GM18951 (cell line): Measurements from ENCODE around the gene LASP1NB.
"Not testable (repeated sequence)": the region's sequence is repeated elsewhere in the genome, so short reads cannot be mapped to it uniquely, and the experiment has no call there.

ENCODE experiments used
- POLR2A ChIP-seq: IDR thresholded peaks from 4 replicates; pipeline ENCODE4 v1.6.1; 2011; ENCODE audit warnings: mild to moderate bottlenecking; ENCODE audit not compliant: insufficient read length, insufficient read depth; ENCODE audit errors: extremely low read depth
- in situ Hi-C: fragments of 300-500 bp; cut with MboI; formaldehyde crosslinking; loops from one replicate; pipeline ENCODE4 v1.12.0; 2022; ENCODE audit warnings: low sequenced_read_pairs, mixed read lengths, inconsistent platforms; ENCODE audit not compliant: unreplicated experiment

Gene LASP1NB

GRCh38 chr17:38939987-38940386 lies 14.6 kb downstream of the LASP1NB start:
- in situ Hi-C loops = no loop called here
- no peak for TF ChIP-seq POLR2A

GRCh38 chr17:38940404-38940803 lies 15.0 kb downstream of the LASP1NB start:
- no peak for TF ChIP-seq POLR2A

GRCh38 chr17:38942696-38943334 lies 17.4 kb downstream of the LASP1NB start:
- in situ Hi-C loops = no loop called here
- TF ChIP-seq POLR2A = no peak

More at GRCh38 chr17:38940404-38940803, 15.0 kb downstream of the LASP1NB start:
- in situ Hi-C loops = no loop called here

- no peak for TF ChIP-seq POLR2A
- in situ Hi-C loops = no loop called here
Observed at GRCh38 chr17:38943607-38944006, 18.2 kb downstream of the LASP1NB start.

GRCh38 chr17:38947189-38947588 lies 21.8 kb downstream of the LASP1NB start:
- in situ Hi-C loops = no loop called here
- TF ChIP-seq POLR2A = no peak

GRCh38 chr17:38953800-38954199 lies 28.4 kb downstream of the LASP1NB start:
- in situ Hi-C loops = not testable (repeated sequence)

GRCh38 chr17:38958326-38958725 lies 32.9 kb downstream of the LASP1NB start:
- in situ Hi-C loops = no loop called here
- TF ChIP-seq POLR2A = no peak

- in situ Hi-C loops = no loop called here
- TF ChIP-seq POLR2A = no peak
Observed at GRCh38 chr17:38958756-38959155, 33.3 kb downstream of the LASP1NB start.

GRCh38 chr17:38959508-38959907 lies 34.1 kb downstream of the LASP1NB start:
- in situ Hi-C loops = no loop called here
- TF ChIP-seq POLR2A = no peak

GRCh38 chr17:38960402-38960801 lies 35.0 kb downstream of the LASP1NB start:
- in situ Hi-C loops = no loop called here
- no peak for TF ChIP-seq POLR2A

GRCh38 chr17:38961413-38961812 lies 36.0 kb downstream of the LASP1NB start:
- TF ChIP-seq POLR2A = no peak
- in situ Hi-C loops = no loop called here

GRCh38 chr17:38967290-38967738 lies 41.9 kb downstream of the LASP1NB start, which contains the start of gene FBXO47:
TSS of gene FBXO47 (minus strand) at chr17:38967403. CDS start at chr17:38963025, 4,378 bp downstream.
- no peak for TF ChIP-seq POLR2A
- in situ Hi-C loops = no loop called here

- in situ Hi-C loops = no loop called here
- no peak for TF ChIP-seq POLR2A
Observed at GRCh38 chr17:38969281-38969680, 43.9 kb downstream of the LASP1NB start.

- TF ChIP-seq POLR2A = no peak
- in situ Hi-C loops = no loop called here
Observed at GRCh38 chr17:38970128-38970527, 44.7 kb downstream of the LASP1NB start.
